Measurements from ENCODE around the gene SLC12A8. TPM values are rescaled to one million over a fixed set of nuclear protein-coding genes. Genes with fewer than 3 reads are reported as not detected.

SLC12A8 gene
- total RNA-seq, 1 donor from 2014 or later = 2.3 TPM

- no peak for DNase-seq (ENCODE audit: low spot score)
Observed at GRCh38 chr3:125033616-125034015, 178.9 kb downstream of the SLC12A8 start.

GRCh38 chr3:125033135-125033534, 179.4 kb downstream of the SLC12A8 start:
- DNase-seq (ENCODE audit: low spot score) = no peak

- no peak for DNase-seq (ENCODE audit: low spot score)
Observed at GRCh38 chr3:125032683-125033082, 179.9 kb downstream of the SLC12A8 start.

Small RNA genes lying within 50 kb of the gene (microRNA-seq; reads per million reads assigned to microRNA genes)
- not detected for gene MIR5092 (ENCODE audit: borderline number of aligned reads)

Other genes with a start within 250 kb of the SLC12A8 start
- 102 TPM for gene HEG1, start 156.8 kb downstream of the SLC12A8 start, total RNA-seq
- gene ZNF148, start 162.6 kb upstream of the SLC12A8 start, total RNA-seq = 33.1 TPM

Measured in mesenteric fat pad (tissue), 1 donor.